ENCODE measurements around the gene STYXL1.

DNA sequence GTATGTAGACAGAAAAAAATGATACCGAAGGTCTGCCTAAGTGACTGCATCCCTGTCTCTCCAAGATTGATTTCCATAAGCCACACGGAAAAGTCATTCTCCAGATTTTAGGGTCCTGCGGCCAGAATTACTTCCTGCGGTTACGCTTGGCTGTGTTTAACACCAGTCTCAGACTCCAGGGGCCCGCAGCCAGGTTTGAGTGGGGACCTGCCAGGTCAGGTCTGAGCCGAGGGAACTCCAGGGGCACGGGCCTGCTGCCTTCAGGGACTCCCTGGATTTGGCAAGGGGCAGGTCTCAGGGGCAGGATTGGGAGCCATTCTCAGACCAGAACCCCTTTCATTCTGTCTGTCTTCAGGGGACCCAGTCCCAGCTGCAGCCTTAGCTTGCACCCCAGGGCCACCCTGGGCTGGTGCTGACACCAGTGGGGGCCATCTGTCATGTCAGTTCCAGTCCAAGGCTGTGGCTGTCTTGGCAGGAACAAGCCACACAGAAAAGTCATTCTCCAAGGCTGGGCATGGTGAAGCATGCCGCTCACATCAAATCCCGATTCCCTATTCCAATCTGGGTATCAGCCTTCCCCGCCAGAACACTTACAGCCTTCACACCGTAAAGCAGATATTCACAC, 92.4 kb downstream of the STYXL1 start:
- TF ChIP-seq ZNF274 (IDR thresholded peaks at IDR 0.05; ENCODE audit: low read depth, low read length) = no peak
- TF ChIP-seq YY1 (IDR thresholded peaks at IDR 0.05; ENCODE audit: insufficient read depth, insufficient read length) = no peak
